Right lobe of liver (tissue), 6 donors: Measurements from ENCODE around the gene NFIB. TPM values are rescaled to one million over a fixed set of nuclear protein-coding genes. Genes with fewer than 3 reads are reported as not detected.

Experiments
- ATAC-seq, 4 donors: fragments of 200-7000 bp; cut with Tn5 transposase; one replicate each; pipeline ENCODE4 v1.9.1; 2020; ENCODE audit warnings: mild to moderate bottlenecking in 4 of 4, moderate library complexity in 4 of 4
- DNase-seq, 3 donors: peaks; one replicate each; pipeline ENCODE4 v3.0.0-alpha.2; 2020
- H3K27ac ChIP-seq, 3 donors: fragments of 200-600 bp; one replicate each; pipeline ENCODE4 v1.8.0; 2022
- H3K27me3 ChIP-seq, 2 donors: fragments of 200-600 bp; one replicate each; pipeline ENCODE4 v1.8.0; 2022
- H3K36me3 ChIP-seq, 4 donors: fragments of 200-600 bp; sonication (generic) in 1 of 4; one replicate each; pipeline versions ENCODE4 v1.5.1 to v1.8.0; 2017 to 2022; ENCODE audit warnings: control low read depth in 1 of 4
- H3K4me1 ChIP-seq, 4 donors: fragments of 200-600 bp; sonication (generic) in 1 of 4; one replicate each; pipeline versions ENCODE4 v1.5.1 to v1.8.0; 2017 to 2022; ENCODE audit warnings: control low read depth in 1 of 4
- H3K4me3 ChIP-seq, 3 donors: fragments of 200-600 bp; one replicate each; pipeline ENCODE4 v1.8.0; 2022
- H3K9me3 ChIP-seq, 4 donors: fragments of 200-600 bp; sonication (generic) in 1 of 4; one replicate each; pipeline versions ENCODE4 v1.5.1 to v1.8.0; 2017 to 2022; ENCODE audit warnings: control low read depth in 1 of 4
- CTCF ChIP-seq, 4 donors: fragments of 200-600 bp in 3 of 4; fragments of 450-650 bp in 1 of 4; IDR thresholded peaks; one replicate each; pipeline versions ENCODE4 v1.5.1 to v1.8.0; 2016 to 2022; ENCODE audit warnings: antibody characterized with exemption in 4 of 4, mild to moderate bottlenecking in 2 of 4
- POLR2A ChIP-seq: fragments of 450-650 bp; IDR thresholded peaks from one replicate; pipeline ENCODE4 v1.6.1; 2017; ENCODE audit warnings: antibody characterized with exemption, mild to moderate bottlenecking
- WGBS: methylation state at CpG from one replicate; pipeline ENCODE4 v1.1.6; 2018; ENCODE audit warnings: low coverage, low lambda C conversion rate; ENCODE audit not compliant: insufficient coverage; ENCODE audit errors: missing lambda C conversion rate; 5-methylcytosine and 5-hydroxymethylcytosine counted together
- intact Hi-C, 2 donors: fragments of 100-400 bp; cut with DNase I; formaldehyde crosslinking; loops; one replicate each; pipeline versions ENCODE4 v1.11.2 to v1.14.1; 2022
- total RNA-seq, 6 experiments: library from RNA; depleted of rRNA in 2 of 6; stranded (reverse); fragments of >200 nt in 2 of 6; fragmentation: NEBNext Ultra II Directional in 3 of 6; extraction: Animal tissue kit (Norgen Biotek cat#: 25700) in 3 of 6; gene quantifications; one replicate each; pipeline versions ENCODE4 v1.1.0 to v1.2.4, GENCODE V29; 2016 to 2023
- donor health status: DM: no; HTN: yes; CAD: no.
- donor health status: DM: no; HTN: no; CAD: no.
- donor health status: DM: no; HTN: no; CAD: no.
- donor health status: DM: no; HTN: yes; CAD: no.
- donor health status: DM: no; HTN: yes; CAD: no.

Gene NFIB
- total RNA-seq, 6 experiments from 2014 or later, result 23.0 to 45.3 (median 39.6) TPM

DNA sequence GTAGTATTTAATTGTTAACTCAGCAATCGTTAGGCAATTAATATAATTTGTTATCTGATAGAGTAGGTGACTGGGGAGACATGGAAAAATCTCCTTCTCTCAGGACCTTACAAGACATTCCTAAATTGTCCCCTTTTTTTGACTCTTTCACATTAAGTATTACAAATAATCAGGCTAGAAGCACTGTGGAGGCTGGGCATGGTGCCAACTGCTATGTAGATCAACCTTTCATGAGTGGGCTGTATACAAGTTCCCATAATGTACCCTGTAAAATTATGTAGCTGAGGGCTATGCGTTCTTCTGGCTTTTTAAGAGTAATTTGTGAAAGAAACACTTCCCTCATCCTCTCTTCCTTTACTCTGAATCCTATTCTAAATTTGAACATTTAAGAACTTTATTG is 140.2 kb downstream of the NFIB start:
- Histone ChIP-seq H3K36me3 (no peaks in the 10 kb centered on the region), H3K27me3 (no peaks in the 10 kb centered on the region), H3K27ac (no peak overlapping the region), H3K4me3 (no peak overlapping the region), H3K4me1 (peaks cover 0 to 9% (median 2%) of the 10 kb centered on the region in 4 donors), H3K9me3 (no peaks in the 10 kb centered on the region)
- no peak for ATAC-seq
- intact Hi-C loops, result no loop called here
- DNase-seq, result no peak
- WGBS, result 84% methylated on average over 2 of the region's 2 CpGs
- TF ChIP-seq POLR2A (no peak), CTCF (IDR thresholded peaks at IDR 0.05) (no peak)

GRCh38 chr9:14170973-14171596 is 142.9 kb downstream of the NFIB start:
- no peak for TF ChIP-seq POLR2A
- TF ChIP-seq CTCF (IDR thresholded peaks at IDR 0.05), result no peak

GRCh38 chr9:14170392-14170931 is 143.5 kb downstream of the NFIB start:
- no peaks in the 10 kb centered on the region for H3K9me3 ChIP-seq
- ATAC-seq, result no peak
- peaks cover 0 to 3% (median 0%) of the 10 kb centered on the region in 4 donors for H3K4me1 ChIP-seq
- no peak overlapping the region for H3K27ac ChIP-seq
- no peak for DNase-seq
- TF ChIP-seq CTCF (IDR thresholded peaks at IDR 0.05), result no peak
- TF ChIP-seq POLR2A, result no peak
- H3K4me3 ChIP-seq, result no peak overlapping the region
- WGBS, result 78% methylated on average over 2 of the region's 2 CpGs
- intact Hi-C loops, result no loop called here
- no peaks in the 10 kb centered on the region for H3K27me3 ChIP-seq
- H3K36me3 ChIP-seq, result no peaks in the 10 kb centered on the region

More at GRCh38 chr9:14170973-14171596, 142.9 kb downstream of the NFIB start:
- H3K36me3 ChIP-seq, result no peaks in the 10 kb centered on the region
- ATAC-seq, result no peak
- no peaks in the 10 kb centered on the region for H3K27me3 ChIP-seq
- no peaks in the 10 kb centered on the region for H3K9me3 ChIP-seq
- no peak for DNase-seq
- H3K27ac ChIP-seq, result no peak overlapping the region
- 78% methylated on average over 5 of the region's 5 CpGs for WGBS
- H3K4me3 ChIP-seq, result no peak overlapping the region
- intact Hi-C loops, result no loop called here
- peaks cover 0 to 6% (median under 1%) of the 10 kb centered on the region in 4 donors for H3K4me1 ChIP-seq

GRCh38 chr9:14168381-14168780 is 145.6 kb downstream of the NFIB start:
- Histone ChIP-seq H3K9me3 (no peaks in the 10 kb centered on the region), H3K36me3 (no peaks in the 10 kb centered on the region), H3K27ac (no peak overlapping the region), H3K4me1 (peaks cover 0 to 6% (median 0%) of the 10 kb centered on the region in 4 donors), H3K4me3 (no peak overlapping the region), H3K27me3 (no peaks in the 10 kb centered on the region)
- DNase-seq (no peak), ATAC-seq (no peak)
- 84% methylated on average over 4 of the region's 5 CpGs for WGBS
- no peak for TF ChIP-seq CTCF (IDR thresholded peaks at IDR 0.05)
- TF ChIP-seq POLR2A, result no peak
- intact Hi-C loops, result no loop called here
